T-helper 2 cell (primary cell): Measurements from ENCODE around the gene NRARP.
"Not testable (repeated sequence)": the region's sequence is repeated elsewhere in the genome, so short reads cannot be mapped to it uniquely, and the experiment has no call there.

Experiments used
- DNase-seq, 5 experiments: peaks; one replicate each; pipeline versions ENCODE4 v3.0.0 to v3.0.0-alpha.2; 2012 to 2022
- total RNA-seq, 2 donors: gene quantifications; one replicate each; lab custom pipeline; 2026; lab: John Stamatoyannopoulos, UW

Gene NRARP, protein sequence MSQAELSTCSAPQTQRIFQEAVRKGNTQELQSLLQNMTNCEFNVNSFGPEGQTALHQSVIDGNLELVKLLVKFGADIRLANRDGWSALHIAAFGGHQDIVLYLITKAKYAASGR
- total RNA-seq = 3.1 reads per million in 2 donors

- peak; percentile 77 to 89 (median 86) for DNase-seq
Measured at GRCh38 chr9:137302118-137302448, at the start of gene NRARP. Gene NRARP, minus strand, starts transcription at chr9:137302271. Its CDS starts 343 bp downstream, at chr9:137301928.

GRCh38 chr9:137350696-137351584, 48.9 kb upstream of the NRARP start:
- DNase-seq = no peak

- DNase-seq = no peak
Measured at GRCh38 chr9:137349471-137350033, 47.5 kb upstream of the NRARP start.

GRCh38 chr9:137348769-137349470, 46.8 kb upstream of the NRARP start:
- DNase-seq = no peak

- no peak for DNase-seq
Measured at GRCh38 chr9:137347928-137348327, 45.9 kb upstream of the NRARP start.

- DNase-seq = no peak
Measured at GRCh38 chr9:137342482-137342881, 40.4 kb upstream of the NRARP start.

DNA sequence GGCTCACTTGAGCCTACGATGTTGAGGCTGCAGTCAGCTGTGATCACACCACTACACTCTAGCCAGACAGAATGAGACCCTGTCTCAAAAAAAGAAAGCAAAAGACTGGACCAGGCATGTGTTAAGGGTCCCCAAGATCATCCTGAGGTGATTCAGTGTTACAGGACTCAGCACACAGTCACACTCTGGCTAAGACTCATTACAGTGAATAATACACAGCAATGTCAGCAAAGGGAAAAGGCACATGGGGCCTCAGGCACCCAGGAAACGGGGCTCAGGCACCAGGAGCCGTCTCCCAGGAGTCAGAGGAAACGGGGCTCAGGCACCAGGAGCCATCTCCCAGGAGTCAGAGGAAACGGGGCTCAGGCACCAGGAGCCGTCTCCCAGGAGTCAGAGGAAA, 39.2 kb upstream of the NRARP start:
- no peak for DNase-seq

- not testable (repeated sequence) for DNase-seq
Measured at GRCh38 chr9:137339908-137340462, 37.9 kb upstream of the NRARP start.

DNA sequence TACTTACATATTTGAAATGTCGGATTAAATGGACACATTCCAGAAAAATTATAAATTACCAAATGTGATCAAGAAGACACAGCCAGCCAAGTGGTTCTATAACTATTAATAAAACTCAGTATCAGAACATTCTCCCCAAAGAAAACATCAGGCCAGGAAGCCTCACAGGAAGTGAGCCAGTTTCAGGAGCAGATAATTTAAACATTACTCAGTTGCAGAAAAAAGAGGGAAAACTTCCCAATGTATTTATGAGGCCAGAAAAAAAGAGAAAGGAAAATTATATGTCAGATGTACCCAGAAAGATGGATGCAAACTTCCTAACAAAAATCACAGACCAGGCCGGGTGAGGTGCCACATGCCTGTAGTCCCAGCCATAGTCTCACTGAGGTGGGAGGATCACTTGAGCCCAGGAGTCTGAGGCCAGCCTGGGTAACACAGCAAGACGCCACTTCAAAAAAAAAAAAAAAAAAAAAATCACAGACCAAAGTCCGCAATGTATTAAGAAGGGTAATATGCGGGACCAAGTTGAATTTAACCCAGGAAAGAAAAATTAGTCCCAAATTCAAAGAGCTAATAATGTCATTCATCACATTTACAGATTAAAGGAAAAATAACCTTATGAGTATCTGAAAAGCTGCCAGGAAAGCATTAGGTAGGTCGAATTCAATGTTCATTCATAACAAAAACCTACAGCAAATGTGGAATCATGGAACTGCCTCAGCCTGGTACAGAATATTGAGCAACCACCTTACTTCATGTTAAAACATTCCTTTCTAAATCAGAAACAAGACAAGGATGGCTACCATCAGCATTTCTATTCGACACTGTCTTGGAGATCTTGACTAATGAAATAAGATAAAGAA, 37.2 kb upstream of the NRARP start:
- DNase-seq = no peak

GRCh38 chr9:137336735-137337134, 34.7 kb upstream of the NRARP start:
- no peak for DNase-seq

GRCh38 chr9:137333016-137333671, 31.1 kb upstream of the NRARP start:
- DNase-seq = no peak

- no peak for DNase-seq
Measured at GRCh38 chr9:137331929-137332328, 29.9 kb upstream of the NRARP start.

DNA sequence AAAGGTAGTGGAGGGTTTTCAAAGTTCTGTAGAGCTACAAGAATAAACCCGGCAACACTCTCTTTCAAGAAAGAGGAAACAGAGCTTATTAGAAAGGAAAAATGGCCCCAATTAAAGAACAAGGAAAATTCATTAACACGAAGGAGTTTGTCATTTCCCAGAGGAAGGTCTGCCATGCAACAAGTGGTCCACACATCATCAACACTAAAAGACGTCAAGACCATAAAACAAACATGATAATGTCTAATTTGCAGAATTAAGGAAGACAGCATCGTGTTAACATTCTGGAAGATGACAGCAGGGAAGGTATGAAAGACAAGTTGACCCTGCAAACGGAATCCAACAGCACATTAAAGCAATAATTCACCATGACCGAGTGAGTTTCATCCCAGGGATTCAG, 28.6 kb upstream of the NRARP start:
- DNase-seq = no peak

DNA sequence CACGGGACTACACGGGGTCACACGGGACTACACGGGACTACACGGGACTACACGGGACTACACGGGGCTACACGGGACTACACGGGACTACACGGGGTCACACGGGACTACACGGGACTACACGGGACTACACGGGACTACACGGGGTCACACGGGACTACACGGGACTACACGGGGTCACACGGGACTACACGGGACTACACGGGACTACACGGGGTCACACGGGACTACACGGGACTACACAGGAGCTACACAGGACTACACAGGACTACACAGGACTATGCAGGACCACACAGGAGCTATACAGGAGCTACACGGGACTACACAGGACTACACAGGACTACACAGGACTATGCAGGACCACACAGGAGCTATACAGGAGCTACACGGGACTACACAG, 27.5 kb upstream of the NRARP start:
- not testable (repeated sequence) for DNase-seq

- peak in 1 of 5 experiments; percentile 56 for DNase-seq
Measured at GRCh38 chr9:137327641-137328550, 25.8 kb upstream of the NRARP start.

DNA sequence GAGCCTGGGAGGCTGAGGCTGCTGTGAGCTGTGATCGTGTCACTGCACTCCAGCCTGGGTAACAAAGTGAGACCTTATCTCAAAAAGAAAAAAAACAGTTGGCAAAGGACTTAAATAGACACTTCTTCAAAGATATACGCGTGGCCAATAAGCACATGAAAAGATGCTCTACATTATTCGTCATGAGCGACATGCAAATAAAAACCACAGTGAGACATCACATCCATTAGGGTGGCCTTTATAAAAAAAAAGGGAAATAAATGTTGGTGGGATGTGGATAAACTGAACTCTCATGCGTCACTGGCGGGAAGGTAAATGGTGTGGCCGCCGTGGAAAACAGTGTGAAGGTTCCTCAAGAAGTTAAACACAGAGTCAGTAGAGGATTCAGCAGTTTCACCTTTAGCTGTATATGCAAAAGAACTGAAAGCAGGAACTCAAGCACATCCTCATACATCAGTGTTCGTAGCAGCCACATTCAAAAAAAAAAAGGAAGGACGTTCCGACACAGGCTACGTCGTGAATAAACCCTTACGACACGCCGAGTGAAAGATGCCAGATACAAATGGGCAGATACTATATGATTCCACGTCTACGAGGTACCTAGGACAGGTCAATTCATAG, 24.5 kb upstream of the NRARP start:
- DNase-seq = no peak

- no peak for DNase-seq
Measured at GRCh38 chr9:137325799-137326198, 23.7 kb upstream of the NRARP start.

GRCh38 chr9:137325124-137325523, 23.1 kb upstream of the NRARP start:
- no peak for DNase-seq

- DNase-seq = no peak
Measured at GRCh38 chr9:137323531-137324331, 21.7 kb upstream of the NRARP start.
